MCF 10A (cell line): ENCODE data around the gene NECTIN4. TPM values are rescaled to one million over a fixed set of nuclear protein-coding genes. Genes with fewer than 3 reads are reported as not detected.

Experiments used
- BruUV-seq: library from RNA; stranded (reverse); fragments of 400-500 nt; replicated peaks from 2 replicates; lab custom pipeline; 2021; lab: Mats Ljungman, UMichigan
- CTCF ChIA-PET: fragments of 300-600 bp; sonication (Branson Sonifier 250); formaldehyde crosslinking; extraction: SDS; loops from one replicate; lab custom pipeline; 2021; ENCODE audit warnings: antibody characterized with exemption, inconsistent platforms; lab: Yijun Ruan, JAX
- POLR2A ChIA-PET: fragments of 300-600, 350-650 bp; sonication (Branson Sonifier 250); formaldehyde crosslinking; extraction: SDS; loops from one replicate; lab custom pipeline; 2020; ENCODE audit warnings: antibody characterized with exemption, inconsistent platforms; lab: Yijun Ruan, JAX
- DNase-seq: peaks from one replicate; pipeline ENCODE4 v3.0.0-alpha.2; 2018; ENCODE audit not compliant: unreplicated experiment
- H3K27ac Mint-ChIP-seq: one replicate; pipeline ENCODE4 v1.8.0; 2022; ENCODE audit warnings: mild to moderate bottlenecking, low read depth, mixed read lengths; ENCODE audit not compliant: unreplicated experiment
- H3K27me3 Mint-ChIP-seq: one replicate; pipeline ENCODE4 v1.8.0; 2022; ENCODE audit warnings: mixed read lengths; ENCODE audit not compliant: insufficient read depth, unreplicated experiment
- H3K36me3 Mint-ChIP-seq: one replicate; pipeline ENCODE4 v1.8.0; 2022; ENCODE audit warnings: mild to moderate bottlenecking, moderate library complexity, mixed read lengths; ENCODE audit not compliant: insufficient read depth, unreplicated experiment
- H3K4me1 Mint-ChIP-seq: one replicate; pipeline ENCODE4 v1.8.0; 2022; ENCODE audit warnings: mixed read lengths; ENCODE audit not compliant: insufficient read depth, unreplicated experiment
- H3K4me3 Mint-ChIP-seq: one replicate; pipeline ENCODE4 v1.8.0; 2022; ENCODE audit warnings: mild to moderate bottlenecking, moderate library complexity, mixed read lengths; ENCODE audit not compliant: unreplicated experiment
- H3K9me3 Mint-ChIP-seq: one replicate; pipeline ENCODE4 v1.8.0; 2022; ENCODE audit warnings: mixed read lengths; ENCODE audit not compliant: unreplicated experiment
- intact Hi-C: fragments of 100-400 bp; cut with micrococcal nuclease; formaldehyde crosslinking; loops from 2 replicates; pipeline ENCODE4 v1.14.1; 2022
- total RNA-seq: library from RNA; stranded (reverse); gene quantifications from 2 replicates; pipeline ENCODE4 v1.2.3, GENCODE V29; 2022
- TF ChIP-seq, protein P1 (sequence below): fragments of 200-600 bp; IDR thresholded peaks from one replicate; pipeline ENCODE4 v1.8.0; 2022; ENCODE audit warnings: antibody characterized with exemption, mild to moderate bottlenecking; ENCODE audit not compliant: unreplicated experiment

Gene NECTIN4
- total RNA-seq, 1 experiment from 2014 or later = 7.0 TPM

DNA sequence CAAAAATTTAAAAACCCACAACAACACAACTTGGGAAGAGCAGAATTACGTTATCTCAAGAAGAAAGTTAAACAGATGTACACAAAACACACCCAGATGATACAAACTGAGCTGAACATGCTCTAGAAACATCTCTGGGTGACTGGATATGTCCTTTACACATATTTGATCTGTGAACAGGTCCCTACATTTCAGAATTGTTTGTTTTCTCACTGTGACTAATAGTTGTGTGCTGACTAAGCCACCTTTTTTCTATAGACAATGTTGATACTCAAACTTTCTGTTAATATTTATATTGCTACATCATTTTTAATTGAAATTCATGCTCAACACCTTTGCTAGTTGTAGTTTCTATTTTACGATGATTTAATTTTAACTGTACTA, 67.4 kb downstream of the NECTIN4 start:
- ChIA-PET CTCF (interaction anchor here (0.6 to 5.7 kb wide), 16 partner anchors 10 to 116 kb away, joined by 3 to 58 read pairs (median 5); partner anchors contain the start of genes KLHDC9 and USF1), POLR2A (interaction anchor here (0.6 to 5.9 kb wide), 34 partner anchors 11 to 925 kb away, joined by 3 to 371 read pairs (median 11); partner anchors contain the start of genes B4GALT3, DCAF8, DEDD and ITLN2)
- Mint-ChIP-seq H3K36me3 (no peaks in the 10 kb centered on the region), H3K9me3 (peaks cover 8% of the 10 kb centered on the region), H3K27ac (peak overlapping the region; percentile 94), H3K4me3 (peak overlapping the region; percentile 80), H3K27me3 (no peaks in the 10 kb centered on the region), H3K4me1 (peaks cover 44% of the 10 kb centered on the region)
- intact Hi-C loops = loop anchor here (2.0 kb wide), 1 partner anchor 25 kb away; no protein-coding TSS in a partner anchor
- DNase-seq = peak; percentile 54
- BruUV-seq = no TSS peak
- TF ChIP-seq, protein P1, sequence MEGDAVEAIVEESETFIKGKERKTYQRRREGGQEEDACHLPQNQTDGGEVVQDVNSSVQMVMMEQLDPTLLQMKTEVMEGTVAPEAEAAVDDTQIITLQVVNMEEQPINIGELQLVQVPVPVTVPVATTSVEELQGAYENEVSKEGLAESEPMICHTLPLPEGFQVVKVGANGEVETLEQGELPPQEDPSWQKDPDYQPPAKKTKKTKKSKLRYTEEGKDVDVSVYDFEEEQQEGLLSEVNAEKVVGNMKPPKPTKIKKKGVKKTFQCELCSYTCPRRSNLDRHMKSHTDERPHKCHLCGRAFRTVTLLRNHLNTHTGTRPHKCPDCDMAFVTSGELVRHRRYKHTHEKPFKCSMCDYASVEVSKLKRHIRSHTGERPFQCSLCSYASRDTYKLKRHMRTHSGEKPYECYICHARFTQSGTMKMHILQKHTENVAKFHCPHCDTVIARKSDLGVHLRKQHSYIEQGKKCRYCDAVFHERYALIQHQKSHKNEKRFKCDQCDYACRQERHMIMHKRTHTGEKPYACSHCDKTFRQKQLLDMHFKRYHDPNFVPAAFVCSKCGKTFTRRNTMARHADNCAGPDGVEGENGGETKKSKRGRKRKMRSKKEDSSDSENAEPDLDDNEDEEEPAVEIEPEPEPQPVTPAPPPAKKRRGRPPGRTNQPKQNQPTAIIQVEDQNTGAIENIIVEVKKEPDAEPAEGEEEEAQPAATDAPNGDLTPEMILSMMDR = no peak

- TSS peak; percentile 71 for BruUV-seq
- DNase-seq = peak; percentile 99
- no peaks in the 10 kb centered on the region for H3K36me3 Mint-ChIP-seq
- H3K27ac Mint-ChIP-seq = peak overlapping the region; percentile 94
- POLR2A ChIA-PET = interaction anchor here (0.6 to 5.9 kb wide), 61 partner anchors 11 to 1772 kb away, joined by 3 to 371 read pairs (median 6); partner anchors contain the start of genes B4GALT3, DCAF8, DEDD and DUSP12
- H3K4me3 Mint-ChIP-seq = peak overlapping the region; percentile 80
- TF ChIP-seq, protein P1 = no peak
- peaks cover 8% of the 10 kb centered on the region for H3K9me3 Mint-ChIP-seq
- no peaks in the 10 kb centered on the region for H3K27me3 Mint-ChIP-seq
- CTCF ChIA-PET = interaction anchor here (0.6 to 5.7 kb wide), 22 partner anchors 9 to 340 kb away, joined by 3 to 58 read pairs (median 4); partner anchors contain the start of genes KLHDC9, NR1I3 and USF1
- intact Hi-C loops = loop anchor here (2.0 kb wide), 1 partner anchor 25 kb away; no protein-coding TSS in a partner anchor
- H3K4me1 Mint-ChIP-seq = peaks cover 47% of the 10 kb centered on the region
These were observed 68.0 kb downstream of the NECTIN4 start for GRCh38 chr1:161021165-161021969.

Other genes starting within 250 kb of the NECTIN4 start
- gene CD244, start 226.7 kb downstream of the NECTIN4 start, total RNA-seq = not detected in 2 replicates
- not detected in 2 replicates for gene ITLN1, start 204.4 kb downstream of the NECTIN4 start, total RNA-seq
- 0.27 TPM in 1 of 2 replicates, not detected in the other for gene ITLN2, start 134.7 kb downstream of the NECTIN4 start, total RNA-seq
- gene F11R, start 68.4 kb downstream of the NECTIN4 start, total RNA-seq = 73.6 and 76.8 TPM in 2 replicates
- gene TSTD1, start 50.6 kb downstream of the NECTIN4 start, total RNA-seq = 35.2 and 48.0 TPM in 2 replicates
- gene USF1, start 43.6 kb downstream of the NECTIN4 start, total RNA-seq = 48.8 and 52.8 TPM in 2 replicates
- 0.34 and 0.58 TPM in 2 replicates for gene ARHGAP30, start 19.7 kb downstream of the NECTIN4 start, total RNA-seq
- gene KLHDC9, start 8.8 kb upstream of the NECTIN4 start, total RNA-seq = not detected in 2 replicates
- gene PFDN2, start 28.5 kb upstream of the NECTIN4 start, total RNA-seq = 514 and 683 TPM in 2 replicates
- gene NIT1, start 28.5 kb upstream of the NECTIN4 start, total RNA-seq = 73.4 and 75.4 TPM in 2 replicates
- gene DEDD, start 43.1 kb upstream of the NECTIN4 start, total RNA-seq = 63.1 and 73.6 TPM in 2 replicates
- gene UFC1, start 64.4 kb upstream of the NECTIN4 start, total RNA-seq = 123 and 125 TPM in 2 replicates
- gene USP21, start 69.9 kb upstream of the NECTIN4 start, total RNA-seq = 33.8 and 36.6 TPM in 2 replicates
- 30.3 and 32.4 TPM in 2 replicates for gene PPOX, start 76.9 kb upstream of the NECTIN4 start, total RNA-seq
- gene B4GALT3, start 87.9 kb upstream of the NECTIN4 start, total RNA-seq = 50.0 and 51.7 TPM in 2 replicates
- gene ADAMTS4, start 109.5 kb upstream of the NECTIN4 start, total RNA-seq = not detected in 2 replicates
- 139 and 149 TPM in 2 replicates for gene NDUFS2, start 112.8 kb upstream of the NECTIN4 start, total RNA-seq
- gene FCER1G, start 125.7 kb upstream of the NECTIN4 start, total RNA-seq = 1.0 and 2.1 TPM in 2 replicates
- gene APOA2, start 134.1 kb upstream of the NECTIN4 start, total RNA-seq = not detected in 2 replicates
- gene TOMM40L, start 136.5 kb upstream of the NECTIN4 start, total RNA-seq = 10.0 and 12.3 TPM in 2 replicates
- gene NR1I3, start 148.6 kb upstream of the NECTIN4 start, total RNA-seq = not detected in 2 replicates
- gene PCP4L1, start 169.2 kb upstream of the NECTIN4 start, total RNA-seq = not detected in 2 replicates
- 0.29 and 0.37 TPM in 2 replicates for gene MPZ, start 220.4 kb upstream of the NECTIN4 start, total RNA-seq
- 204 and 224 TPM in 2 replicates for gene SDHC, start 224.8 kb upstream of the NECTIN4 start, total RNA-seq